ENCODE measurements around the gene SLC25A4.
"Not testable (repeated sequence)": the region's sequence is repeated elsewhere in the genome, so short reads cannot be mapped to it uniquely, and the experiment has no call there.

- TF ChIP-seq CTCF (IDR thresholded peaks at IDR 0.05); TCF7L2 (IDR thresholded peaks at IDR 0.05; ENCODE audit: low read depth, low read length): not testable (repeated sequence)
These were observed 55.1 kb downstream of the SLC25A4 start for GRCh38 chr4:185198189-185198588.
